GM18507 (cell line): ENCODE results near the gene MT1F.
"Not testable (repeated sequence)": the region's sequence is repeated elsewhere in the genome, so short reads cannot be mapped to it uniquely, and the experiment has no call there.

Experiments
- DNase-seq: peaks from one replicate; pipeline ENCODE4 v3.0.0; 2011; ENCODE audit warnings: low read depth; ENCODE audit not compliant: insufficient read length; ENCODE audit errors: extremely low spot score
- FAIRE-seq: peaks from 2 replicates; lab custom pipeline; 2011; peaks lifted over from hg19 to GRCh38; lab: Jason Lieb, UNC

The MT1F gene

DNA sequence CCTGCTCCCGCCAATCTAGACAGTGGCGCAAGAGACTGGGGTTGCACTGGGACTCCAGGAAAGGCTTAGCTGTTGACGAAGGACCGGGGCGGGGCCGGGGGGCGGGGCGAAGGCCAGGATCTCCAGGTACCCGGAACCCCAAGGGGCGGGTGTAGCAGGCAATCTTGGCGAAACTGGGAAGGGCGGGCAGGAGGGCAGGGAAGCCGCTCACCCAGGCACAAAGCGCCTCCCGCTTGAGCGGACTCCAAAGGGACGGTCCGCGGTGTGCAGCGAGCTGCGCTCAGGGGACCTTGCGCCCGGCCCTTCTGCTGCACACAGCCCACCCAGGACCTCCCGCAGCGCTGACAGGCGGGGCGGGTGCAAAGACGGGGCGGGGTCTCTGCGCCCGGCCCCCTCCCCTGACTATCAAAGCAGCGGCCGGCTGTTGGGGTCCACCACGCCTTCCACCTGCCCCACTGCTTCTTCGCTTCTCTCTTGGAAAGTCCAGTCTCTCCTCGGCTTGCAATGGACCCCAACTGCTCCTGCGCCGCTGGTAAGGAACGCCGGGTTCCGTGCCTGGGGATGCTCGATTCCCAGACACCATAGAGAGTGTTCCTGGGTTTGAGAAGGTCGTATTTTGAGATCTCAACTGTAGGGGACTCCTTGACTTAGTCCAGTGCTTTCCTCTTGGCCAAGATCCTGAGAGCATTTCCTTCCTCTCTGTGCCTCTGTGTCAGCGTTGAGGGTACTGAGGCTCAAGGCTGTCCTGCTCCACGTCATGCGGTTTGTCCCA lies at the start of gene MT1F:
Gene MT1F (plus strand): TSS at position 405 of the 772 bp plus-strand sequence. CDS start 100 bp downstream, at position 505.
- peak; percentile 60 for FAIRE-seq
- peak; percentile 22 for DNase-seq

DNA sequence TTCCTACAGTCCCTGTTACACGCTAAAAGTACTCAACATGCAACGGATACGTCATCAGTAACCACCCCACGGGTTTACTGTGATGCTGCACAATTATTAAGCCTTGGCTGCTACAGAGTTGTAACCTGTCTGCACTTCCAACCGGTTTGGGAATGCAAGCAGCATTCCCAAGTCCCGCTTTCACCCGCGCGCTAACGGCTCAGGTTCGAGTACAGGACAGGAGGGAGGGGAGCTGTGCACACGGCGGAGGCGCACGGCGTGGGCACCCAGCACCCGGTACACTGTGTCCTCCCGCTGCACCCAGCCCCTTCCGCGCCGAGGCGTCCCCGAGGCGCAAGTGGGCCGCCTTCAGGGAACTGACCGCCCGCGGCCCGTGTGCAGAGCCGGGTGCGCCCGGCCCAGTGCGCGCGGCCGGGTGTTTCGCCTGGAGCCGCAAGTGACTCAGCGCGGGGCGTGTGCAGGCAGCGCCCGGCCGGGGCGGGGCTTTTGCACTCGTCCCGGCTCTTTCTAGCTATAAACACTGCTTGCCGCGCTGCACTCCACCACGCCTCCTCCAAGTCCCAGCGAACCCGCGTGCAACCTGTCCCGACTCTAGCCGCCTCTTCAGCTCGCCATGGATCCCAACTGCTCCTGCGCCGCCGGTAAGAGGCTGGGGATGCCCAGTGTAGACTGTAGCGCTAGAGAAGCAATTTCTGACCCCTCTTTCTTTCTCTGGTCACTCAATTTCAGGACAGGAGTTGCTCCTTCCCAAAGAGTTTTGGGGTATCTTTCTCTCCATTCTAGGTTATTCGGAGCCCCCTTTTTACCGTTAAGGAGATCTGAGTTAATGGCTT lies 49.5 kb upstream of the MT1F start, which contains the start of gene MT2A:
Gene MT2A (plus strand): TSS at position 542 of the 833 bp plus-strand sequence. CDS start 72 bp downstream, at position 614.
- peak; percentile 86 for DNase-seq
- peak; percentile 61 for FAIRE-seq

DNA sequence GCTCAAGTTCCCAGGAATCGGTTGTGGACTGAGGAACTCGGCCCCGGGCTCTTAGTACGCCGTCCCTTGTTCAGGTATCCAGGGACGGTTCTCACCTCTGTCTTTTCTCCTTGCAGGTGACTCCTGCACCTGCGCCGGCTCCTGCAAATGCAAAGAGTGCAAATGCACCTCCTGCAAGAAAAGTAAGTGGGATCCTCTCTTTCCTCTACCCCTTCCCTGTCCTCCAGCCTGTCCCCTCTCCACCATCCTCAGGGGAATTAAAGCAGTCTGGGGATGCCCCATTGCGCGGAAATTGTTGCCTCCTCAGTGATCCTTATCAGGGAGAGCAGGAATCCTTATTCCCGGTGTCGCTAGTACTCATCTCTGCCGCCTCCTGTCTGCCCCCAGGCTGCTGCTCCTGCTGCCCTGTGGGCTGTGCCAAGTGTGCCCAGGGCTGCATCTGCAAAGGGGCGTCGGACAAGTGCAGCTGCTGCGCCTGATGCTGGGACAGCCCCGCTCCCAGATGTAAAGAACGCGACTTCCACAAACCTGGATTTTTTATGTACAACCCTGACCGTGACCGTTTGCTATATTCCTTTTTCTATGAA lies 48.8 kb upstream of the MT1F start:
- no peak for FAIRE-seq
- DNase-seq: no peak

DNA sequence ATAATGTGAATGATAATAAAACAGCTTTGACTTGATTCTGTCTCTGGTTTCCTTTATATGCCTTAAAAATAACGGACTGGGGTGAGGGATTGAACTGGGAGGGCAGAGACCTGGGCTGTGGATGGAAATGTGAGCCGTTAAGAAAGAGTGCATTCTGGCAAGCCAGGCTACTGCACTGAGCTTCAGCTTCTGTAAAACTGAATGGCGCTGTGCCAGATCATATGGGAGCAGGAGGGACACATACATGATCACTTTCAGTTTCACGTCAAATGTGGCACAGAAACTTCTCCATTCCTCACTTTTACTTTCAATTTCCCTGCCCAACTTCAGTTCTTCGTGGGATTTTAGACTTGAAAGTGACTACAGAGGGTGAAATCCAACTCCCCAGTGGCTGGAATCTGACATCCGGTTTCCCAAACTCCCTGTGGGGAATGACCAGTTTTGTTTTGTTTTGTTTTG lies 48.3 kb upstream of the MT1F start:
- FAIRE-seq: peak; percentile 81
- peak; percentile 62 for DNase-seq

DNA sequence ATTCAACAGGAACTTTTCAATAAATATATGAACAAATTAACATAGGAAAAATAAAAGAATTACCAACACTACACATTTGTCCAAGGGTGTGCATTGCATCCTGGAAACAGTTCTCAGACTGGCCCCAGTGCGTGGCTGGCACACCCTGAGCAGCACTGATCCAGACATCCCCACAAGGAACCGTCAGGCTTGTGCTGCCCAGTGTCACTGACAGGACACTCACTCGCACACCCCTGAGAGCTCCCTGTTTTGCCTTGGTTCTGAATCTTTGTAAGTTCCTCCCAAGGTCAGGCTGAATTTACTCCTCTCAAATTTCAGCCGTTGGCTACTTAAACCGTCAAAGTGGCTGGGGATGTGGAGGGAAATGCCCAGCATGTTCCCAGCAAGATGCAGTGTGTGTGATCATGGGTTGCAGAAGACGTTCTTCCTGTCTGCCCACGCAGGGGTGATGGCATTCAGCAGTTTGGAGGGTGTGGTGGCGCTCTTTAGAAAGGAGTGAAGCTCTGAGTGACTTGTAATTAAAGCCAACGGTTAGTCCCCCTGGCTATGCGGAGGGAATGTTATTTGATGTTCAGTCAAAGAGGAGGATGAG lies 47.6 kb upstream of the MT1F start:
- DNase-seq (no peak), FAIRE-seq (peak; percentile 42)

DNA sequence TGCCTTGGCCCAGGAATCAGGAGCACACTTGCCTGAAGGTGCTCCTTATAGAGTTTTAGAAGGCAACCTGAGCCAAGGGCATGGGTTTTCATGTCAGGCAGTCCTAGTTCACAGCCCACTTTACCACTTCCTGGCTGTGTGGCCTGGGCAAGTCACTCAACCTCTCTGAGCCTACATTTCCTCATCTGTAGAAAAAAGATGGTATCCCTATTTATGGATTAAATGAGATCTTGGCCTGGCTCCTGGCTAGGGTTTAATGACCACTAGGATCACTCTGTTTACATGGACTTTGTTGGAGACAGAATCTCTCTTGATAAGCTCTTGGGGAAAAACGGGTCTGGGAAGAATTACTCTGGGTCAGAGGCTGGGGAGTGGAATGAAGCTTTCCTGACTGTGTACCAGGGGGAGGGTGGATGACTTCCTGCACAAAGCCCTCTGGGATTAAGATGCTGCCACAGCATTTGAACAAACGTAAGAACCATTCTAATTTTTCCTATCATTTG lies 47.1 kb upstream of the MT1F start:
- DNase-seq (no peak), FAIRE-seq (no peak)

DNA sequence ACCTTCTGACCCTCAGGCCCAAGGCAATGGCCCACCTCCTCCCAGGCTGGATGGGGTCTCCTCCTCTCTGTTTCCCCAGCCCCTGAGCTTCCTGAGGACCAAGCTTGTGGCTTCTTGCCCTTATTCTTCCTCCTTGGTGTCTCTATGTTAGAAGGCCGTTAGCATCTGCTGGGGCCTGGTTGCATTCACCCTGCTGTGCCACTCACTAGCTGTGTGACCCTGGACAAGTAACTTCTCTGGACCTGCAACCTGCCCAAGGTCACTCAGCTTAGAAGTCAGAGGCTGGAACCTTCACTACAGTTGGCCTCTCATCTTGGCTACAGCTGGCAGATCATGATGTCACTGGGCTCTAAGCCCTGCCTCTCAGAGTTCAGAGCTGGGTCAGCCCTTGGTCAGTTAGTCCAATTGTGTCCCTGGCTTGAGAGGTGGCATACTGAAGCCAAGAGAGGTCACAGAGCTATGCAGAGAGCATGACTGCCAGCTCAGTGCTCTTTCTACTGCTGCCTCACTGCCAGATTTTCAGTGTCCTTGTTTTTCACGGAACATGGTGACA lies 46.4 kb upstream of the MT1F start:
- DNase-seq (no peak), FAIRE-seq (no peak)

DNA sequence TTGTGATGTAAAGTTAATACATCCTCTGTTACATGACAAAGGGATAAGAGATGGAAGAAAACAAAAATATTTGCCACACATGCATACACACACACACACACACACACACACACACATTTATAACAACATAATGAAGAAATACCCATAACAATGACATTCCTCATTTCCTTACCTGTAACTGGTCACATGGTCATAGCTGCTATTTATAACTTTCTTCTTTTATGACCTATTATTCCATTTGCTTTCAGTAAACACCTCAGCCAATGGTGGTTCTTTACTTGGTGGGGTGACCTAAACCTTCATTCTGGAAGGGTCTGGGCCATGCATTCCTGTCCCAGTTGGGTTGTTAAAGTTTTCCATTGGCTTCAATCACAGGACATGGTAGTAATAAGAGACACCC lies 44.1 kb upstream of the MT1F start:
- FAIRE-seq: no peak
- no peak for DNase-seq

DNA sequence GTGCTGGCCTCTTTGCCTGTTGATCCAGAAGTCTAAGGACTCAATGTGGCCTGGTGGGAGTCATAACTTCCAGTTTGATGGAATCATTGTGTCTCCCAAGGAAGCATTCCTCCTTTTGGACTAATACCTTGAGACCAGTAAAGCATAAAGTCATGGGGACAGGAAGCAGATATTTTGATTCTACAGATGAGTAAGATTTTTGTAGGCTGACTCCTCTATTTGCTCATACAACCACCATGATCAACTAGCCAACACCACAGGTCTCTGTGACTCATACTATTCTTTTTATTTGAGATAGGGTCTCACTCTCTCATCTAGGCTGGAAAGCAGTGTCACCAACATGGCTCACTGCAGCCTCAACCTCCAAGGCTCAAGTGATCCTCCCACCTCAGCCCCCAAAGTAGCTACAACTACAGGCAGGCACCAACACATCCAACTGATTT lies 43.2 kb upstream of the MT1F start:
- DNase-seq (no peak), FAIRE-seq (no peak)

DNA sequence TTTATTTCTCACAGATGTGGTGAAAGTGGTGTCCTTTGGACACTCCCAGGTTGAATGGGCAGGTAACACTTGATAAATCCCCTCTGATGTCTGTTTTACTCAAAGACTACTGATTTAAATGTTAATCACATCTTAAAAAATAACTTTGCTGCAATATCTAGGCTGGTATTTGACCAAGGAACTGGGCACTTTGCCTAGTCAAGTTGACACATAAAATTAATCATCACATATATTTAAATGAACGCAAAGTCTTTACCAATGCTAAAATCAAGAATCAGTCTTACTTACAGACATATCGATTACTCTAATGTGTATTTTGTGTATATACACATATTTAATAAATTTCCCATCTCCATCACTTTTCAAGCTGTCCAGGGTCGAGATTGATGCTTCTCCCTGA lies 42.4 kb upstream of the MT1F start:
- DNase-seq (no peak), FAIRE-seq (no peak)

DNA sequence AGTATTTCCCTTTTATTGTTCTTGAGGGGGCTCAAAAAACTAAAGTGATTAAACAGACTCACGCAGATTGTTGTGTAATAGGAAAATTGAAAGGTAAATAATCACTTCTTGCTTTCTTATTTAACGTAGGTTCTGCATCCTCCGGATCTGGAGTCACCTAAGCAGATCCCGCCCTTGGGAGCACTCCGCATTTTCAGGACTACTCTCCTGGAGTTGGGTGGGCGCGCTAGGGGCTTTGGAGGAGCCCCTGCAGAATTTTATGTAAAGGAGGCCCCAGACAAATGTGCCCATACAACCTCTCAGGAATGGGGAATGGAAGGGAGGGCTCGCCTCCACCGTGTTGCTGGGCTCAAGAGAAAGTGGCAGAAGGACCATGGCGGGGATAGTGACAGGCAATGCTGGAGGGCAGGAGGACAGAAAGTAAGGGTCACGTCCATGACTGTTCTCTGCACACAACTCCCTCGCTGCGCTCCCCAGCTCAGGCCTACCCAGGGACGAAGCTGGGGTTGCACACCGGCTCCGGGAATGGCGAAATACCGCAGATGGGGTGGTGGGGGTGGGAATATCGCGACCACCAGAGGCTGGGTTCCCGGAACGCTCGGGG lies 41.0 kb upstream of the MT1F start:
- FAIRE-seq: no peak

DNA sequence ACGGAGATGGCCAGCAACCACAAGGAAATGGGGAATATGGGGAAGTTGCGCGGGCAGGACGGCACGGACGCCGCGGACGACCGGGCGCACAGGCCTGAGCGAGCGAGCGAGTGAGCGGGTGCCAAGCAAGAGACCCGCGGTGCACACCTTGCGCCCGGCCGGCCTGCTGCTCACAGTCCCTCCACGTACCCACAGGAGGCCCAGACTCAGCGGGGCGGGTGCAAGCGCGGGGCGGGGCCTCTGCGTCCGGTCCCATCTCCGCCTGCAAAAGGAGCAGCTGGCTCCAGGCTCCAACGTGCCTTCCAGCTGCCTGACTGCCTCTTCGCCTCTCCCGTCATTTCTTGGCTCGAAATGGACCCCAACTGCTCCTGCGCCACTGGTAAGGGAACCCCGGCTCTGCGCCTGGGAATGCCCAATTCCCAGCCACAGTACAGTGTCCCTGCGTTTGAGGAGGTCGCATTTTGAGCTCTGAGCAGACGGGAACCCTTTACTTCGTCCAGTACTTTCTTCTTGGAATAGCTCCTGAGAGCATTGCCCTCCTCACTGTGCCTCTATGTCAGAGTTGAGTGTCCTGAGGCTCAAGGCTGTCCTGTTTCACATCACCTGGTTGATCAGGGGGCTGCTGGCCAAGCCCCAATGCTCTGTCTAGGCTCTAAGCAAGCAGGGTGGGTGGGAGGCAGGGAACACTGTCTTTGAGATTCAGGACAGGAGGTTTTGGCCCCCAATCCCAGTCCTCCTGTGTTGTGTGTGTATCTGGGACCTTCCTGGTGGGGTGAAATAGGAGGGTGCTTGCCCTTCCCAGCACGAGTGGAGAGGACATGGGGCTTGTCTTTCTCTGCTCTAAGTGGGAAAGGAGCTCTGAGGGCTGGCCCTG lies 40.3 kb upstream of the MT1F start:
- no peak for FAIRE-seq
- no peak for DNase-seq

More for the DNA sequence above, 41.0 kb upstream of the MT1F start:
- no peak for DNase-seq

DNA sequence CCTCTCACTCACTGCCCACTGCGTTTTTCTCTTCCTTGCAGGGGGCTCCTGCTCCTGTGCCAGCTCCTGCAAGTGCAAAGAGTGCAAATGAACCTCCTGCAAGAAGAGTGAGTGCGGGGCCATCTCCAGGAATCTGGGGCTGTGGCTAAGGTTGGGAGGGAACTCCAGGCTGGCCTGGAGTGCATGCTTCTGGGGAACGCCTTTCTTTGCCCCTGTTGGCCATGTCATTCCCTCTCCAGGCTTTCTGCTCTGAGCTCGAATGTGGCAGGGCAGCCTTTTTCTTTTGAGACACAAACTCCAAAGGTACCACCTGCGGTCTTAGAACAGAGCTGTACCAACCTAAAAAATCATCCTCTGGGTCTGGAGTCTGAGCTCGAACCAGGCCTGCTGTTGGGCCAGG lies 39.6 kb upstream of the MT1F start:
- no peak for DNase-seq
- FAIRE-seq: no peak

DNA sequence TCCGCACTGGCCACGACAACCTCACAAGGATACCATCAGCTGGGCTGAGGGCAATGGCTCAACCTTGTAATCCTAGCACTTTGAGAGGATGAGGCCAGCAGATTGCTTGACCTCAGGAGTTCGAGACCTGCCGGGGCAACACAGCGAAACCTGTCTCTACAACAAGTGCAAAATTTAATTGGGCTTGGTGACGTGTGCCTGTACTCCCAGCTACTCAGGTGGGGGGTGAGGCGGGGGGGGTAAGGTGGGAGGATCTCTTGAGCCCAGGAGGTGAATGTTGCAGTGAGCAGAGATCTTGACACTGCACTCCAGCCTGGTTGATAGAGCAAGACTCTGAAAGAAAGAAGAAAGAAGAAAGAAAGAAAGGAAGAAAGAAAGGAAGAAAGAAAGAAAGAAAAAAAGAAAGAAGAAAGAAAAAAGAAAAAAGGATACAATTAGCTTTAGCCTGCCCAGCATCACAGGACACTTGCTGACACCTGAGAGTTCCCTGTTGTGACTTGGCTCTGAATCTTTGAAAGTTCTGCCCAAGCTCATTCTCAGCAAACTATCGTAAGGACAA lies 37.3 kb upstream of the MT1F start:
- no peak for DNase-seq
- no peak for FAIRE-seq

DNA sequence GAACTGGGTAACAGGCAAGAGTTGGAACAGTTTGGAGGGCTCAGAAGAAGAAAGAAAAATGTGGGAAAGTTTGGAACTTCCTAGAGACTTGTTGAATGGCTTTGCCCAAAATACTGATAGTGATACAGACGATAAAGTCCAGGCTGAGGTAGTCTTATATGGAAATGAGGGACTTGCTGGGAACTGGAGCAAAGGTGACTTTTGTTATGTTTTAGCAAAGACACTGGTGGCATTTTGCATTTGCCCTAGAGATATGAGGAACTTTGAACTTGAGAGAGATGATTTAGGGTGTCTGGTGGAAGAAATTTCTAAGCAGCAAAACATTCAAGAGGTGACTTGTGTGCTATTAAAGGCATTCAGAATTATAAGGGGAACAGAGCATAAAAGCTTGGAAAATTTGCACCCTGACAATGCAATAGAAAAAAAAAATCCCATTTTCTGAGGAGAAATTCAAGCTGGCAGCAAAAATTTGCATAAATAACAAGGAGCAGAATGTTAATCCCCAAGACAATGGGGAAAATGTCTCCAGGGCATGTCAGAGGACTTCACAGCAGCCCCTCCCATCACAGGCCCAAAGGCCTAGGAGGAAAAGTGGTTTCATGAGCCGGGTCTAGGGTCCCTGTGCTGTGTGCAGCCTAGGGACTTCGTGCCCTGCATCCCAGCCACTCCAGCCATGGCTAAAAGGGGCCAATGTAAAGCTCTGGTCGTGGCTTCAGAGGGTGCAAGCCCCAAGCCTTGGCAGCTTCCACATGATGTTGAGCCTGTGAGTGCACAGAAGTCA lies 35.9 kb upstream of the MT1F start:
- FAIRE-seq, DNase-seq: not testable (repeated sequence)

DNA sequence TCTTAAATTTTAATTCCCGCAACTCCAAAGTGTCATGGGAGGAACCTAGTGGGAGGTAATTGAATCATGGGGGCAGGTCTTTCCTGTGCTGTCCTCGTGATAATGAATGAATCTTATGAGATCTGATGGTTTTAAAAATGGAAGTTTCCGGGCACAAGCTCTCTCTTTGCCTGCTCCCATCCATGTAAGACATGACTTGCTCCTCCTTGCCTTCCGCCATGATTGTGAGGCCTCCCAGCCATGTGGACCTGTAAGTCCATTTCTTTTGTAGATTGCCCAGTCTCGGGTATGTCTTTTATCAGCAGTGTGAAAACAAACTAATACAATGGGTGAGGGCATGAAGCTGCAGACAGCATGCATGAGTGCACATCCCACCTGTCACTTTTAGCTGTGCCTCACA lies 34.6 kb upstream of the MT1F start:
- not testable (repeated sequence) for DNase-seq, FAIRE-seq

DNA sequence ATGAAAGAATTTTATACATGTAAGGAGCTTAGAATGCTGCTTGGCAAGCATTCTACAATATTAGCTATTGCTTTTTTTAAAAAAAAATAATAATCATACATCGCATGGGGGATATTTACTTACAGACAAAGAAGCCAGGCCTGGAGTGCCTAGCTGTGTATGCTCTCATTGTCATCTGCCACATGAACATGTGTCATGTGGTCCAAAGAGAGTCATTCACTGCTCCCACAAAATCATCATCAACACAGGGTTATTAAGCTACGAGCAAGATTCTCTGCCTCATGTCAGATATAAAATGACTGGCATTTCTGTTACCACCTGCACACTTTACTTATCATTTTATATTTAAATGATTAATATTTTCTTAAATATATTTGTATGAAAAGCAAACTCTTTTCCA lies 34.1 kb upstream of the MT1F start:
- FAIRE-seq (no peak), DNase-seq (no peak)
